OCI-LY7 (cell line): ENCODE measurements around the gene BOK. TPM values are rescaled to one million over a fixed set of nuclear protein-coding genes. Genes with fewer than 3 reads are reported as not detected.

Source experiments
- BruUV-seq: library from RNA; stranded (reverse); fragments of 400-500 nt; replicated peaks from 2 replicates; lab custom pipeline; 2021; lab: Mats Ljungman, UMichigan
- CTCF ChIA-PET: fragments of 300-600 bp; sonication (Branson Sonifier 250); formaldehyde crosslinking; loops from one replicate; lab custom pipeline; 2022; ENCODE audit warnings: antibody characterized with exemption; ENCODE audit not compliant: unreplicated experiment; lab: Charles Lee
- POLR2A ChIA-PET: fragments of 300-600 bp; sonication (Branson Sonifier 250); formaldehyde crosslinking; loops from one replicate; lab custom pipeline; 2022; ENCODE audit warnings: antibody characterized with exemption; lab: Charles Lee
- DNase-seq: peaks from one replicate; pipeline ENCODE4 v3.0.0-alpha.2; 2015; ENCODE audit warnings: low spot score
- H2AFZ ChIP-seq: fragments of 200-600 bp; sonication (generic), shearing (Covaris generic); 2 replicates; pipeline ENCODE4 v1.6.1; 2014; ENCODE audit warnings: mild to moderate bottlenecking, antibody characterized with exemption, low read length, moderate library complexity
- H3K27ac ChIP-seq: fragments of 200-600 bp; sonication (generic); 2 replicates; pipeline ENCODE4 v1.5.1; 2014; ENCODE audit warnings: mixed run types, low read depth, mild to moderate bottlenecking, moderate library complexity, low read length, inconsistent platforms; ENCODE audit not compliant: poor library complexity, severe bottlenecking
- H3K36me3 ChIP-seq: fragments of 200-600 bp; sonication (generic); 2 replicates; pipeline ENCODE4 v1.6.1; 2014; ENCODE audit warnings: mild to moderate bottlenecking, antibody characterized with exemption, low read length, moderate library complexity, mixed read lengths; ENCODE audit not compliant: insufficient read depth
- H3K4me1 ChIP-seq: fragments of 200-600 bp; sonication (generic); 2 replicates; pipeline ENCODE4 v1.5.1; 2014; ENCODE audit warnings: mild to moderate bottlenecking, low read length; ENCODE audit not compliant: insufficient read depth, poor library complexity, severe bottlenecking
- H3K4me2 ChIP-seq: fragments of 200-600 bp; sonication (generic); 2 replicates; pipeline ENCODE4 v1.6.1; 2014; ENCODE audit warnings: mild to moderate bottlenecking, low read length
- H3K4me3 ChIP-seq: fragments of 200-600 bp; sonication (generic); 2 replicates; pipeline ENCODE4 v1.5.1; 2014; ENCODE audit warnings: mild to moderate bottlenecking, low read depth, low read length; ENCODE audit not compliant: poor library complexity, severe bottlenecking
- H3K79me2 ChIP-seq: fragments of 200-600 bp; sonication (generic); 2 replicates; pipeline ENCODE4 v1.6.1; 2016; ENCODE audit warnings: low read depth, mild to moderate bottlenecking, low read length, moderate library complexity, mixed read lengths; ENCODE audit not compliant: insufficient read depth
- H3K9me2 ChIP-seq: fragments of 200-600 bp; sonication (generic); 2 replicates; pipeline ENCODE4 v1.6.1; 2016; ENCODE audit warnings: mild to moderate bottlenecking, low read length, mixed read lengths; ENCODE audit not compliant: insufficient read depth
- H3K9me3 ChIP-seq: fragments of 200-600 bp; sonication (generic); 2 replicates; pipeline ENCODE4 v1.6.1; 2014; ENCODE audit warnings: mild to moderate bottlenecking, mixed run types, low read length, mixed read lengths
- H4K20me1 ChIP-seq: fragments of 200-600 bp; sonication (generic); 2 replicates; pipeline ENCODE4 v1.6.1; 2014; ENCODE audit warnings: mild to moderate bottlenecking, antibody characterized with exemption, low read length, moderate library complexity, mixed read lengths; ENCODE audit not compliant: insufficient read depth
- EZH2phosphoT487 ChIP-seq: fragments of 200-600 bp; sonication (generic); IDR thresholded peaks from 2 replicates; pipeline ENCODE4 v1.6.1; 2018; ENCODE audit warnings: low read depth, borderline replicate concordance, mild to moderate bottlenecking, mixed run types, antibody characterized with exemption, low read length, moderate library complexity, mixed read lengths
- intact Hi-C: fragments of 100-400 bp; cut with micrococcal nuclease; formaldehyde crosslinking; loops from one replicate; pipeline ENCODE4 v1.10.0; 2022; ENCODE audit not compliant: unreplicated experiment
- total RNA-seq, 2 experiments: library from RNA; depleted of rRNA in 1 of 2; stranded (reverse); fragments of >200 nt in 1 of 2; shearing (Covaris generic) in 1 of 2; gene quantifications; 2 replicates each; pipeline ENCODE4 v1.2.3, GENCODE V29; 2014 to 2022
- TF ChIP-seq, protein P1 (sequence below): fragments of 200-600 bp; sonication (generic); conservative IDR thresholded peaks from 2 replicates; pipeline ENCODE4 v1.5.1; 2014; ENCODE audit warnings: mild to moderate bottlenecking, antibody characterized with exemption, low read length, moderate library complexity, mixed read lengths

Gene BOK
- total RNA-seq, 2 experiments from 2014 or later: not detected

- no peak for DNase-seq
- Histone ChIP-seq H3K9me2 (no peaks in the 10 kb centered on the region), H3K4me3 (no peak overlapping the region), H3K27ac (no peak overlapping the region), H3K79me2 (peaks cover 6% of the 10 kb centered on the region; the same call in 1 of the 2 replicates), H3K36me3 (peaks cover 63% of the 10 kb centered on the region), H3K9me3 (no peaks in the 10 kb centered on the region), H2AFZ (no peak overlapping the region), H3K4me1 (peaks cover 12% of the 10 kb centered on the region), H4K20me1 (no peaks in the 10 kb centered on the region), H3K4me2 (no peak overlapping the region)
- no TSS peak for BruUV-seq
- ChIA-PET CTCF (no interaction called here), POLR2A (no interaction called here)
- TF ChIP-seq, protein P1, sequence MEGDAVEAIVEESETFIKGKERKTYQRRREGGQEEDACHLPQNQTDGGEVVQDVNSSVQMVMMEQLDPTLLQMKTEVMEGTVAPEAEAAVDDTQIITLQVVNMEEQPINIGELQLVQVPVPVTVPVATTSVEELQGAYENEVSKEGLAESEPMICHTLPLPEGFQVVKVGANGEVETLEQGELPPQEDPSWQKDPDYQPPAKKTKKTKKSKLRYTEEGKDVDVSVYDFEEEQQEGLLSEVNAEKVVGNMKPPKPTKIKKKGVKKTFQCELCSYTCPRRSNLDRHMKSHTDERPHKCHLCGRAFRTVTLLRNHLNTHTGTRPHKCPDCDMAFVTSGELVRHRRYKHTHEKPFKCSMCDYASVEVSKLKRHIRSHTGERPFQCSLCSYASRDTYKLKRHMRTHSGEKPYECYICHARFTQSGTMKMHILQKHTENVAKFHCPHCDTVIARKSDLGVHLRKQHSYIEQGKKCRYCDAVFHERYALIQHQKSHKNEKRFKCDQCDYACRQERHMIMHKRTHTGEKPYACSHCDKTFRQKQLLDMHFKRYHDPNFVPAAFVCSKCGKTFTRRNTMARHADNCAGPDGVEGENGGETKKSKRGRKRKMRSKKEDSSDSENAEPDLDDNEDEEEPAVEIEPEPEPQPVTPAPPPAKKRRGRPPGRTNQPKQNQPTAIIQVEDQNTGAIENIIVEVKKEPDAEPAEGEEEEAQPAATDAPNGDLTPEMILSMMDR: no peak
- no peak for TF ChIP-seq EZH2phosphoT487
- intact Hi-C loops: no loop called here
These were observed 47.6 kb downstream of the BOK start for GRCh38 chr2:241606186-241606585.

GRCh38 chr2:241607162-241607885 is 48.8 kb downstream of the BOK start:
- H3K9me2 ChIP-seq: no peaks in the 10 kb centered on the region
- ChIA-PET POLR2A (no interaction called here), CTCF (no interaction called here)
- DNase-seq: no peak
- BruUV-seq: no TSS peak
- no peak overlapping the region for H2AFZ ChIP-seq
- intact Hi-C loops: no loop called here
- H3K9me3 ChIP-seq: no peaks in the 10 kb centered on the region
- TF ChIP-seq, protein P1: no peak
- TF ChIP-seq EZH2phosphoT487: no peak
- H3K36me3 ChIP-seq: peaks cover 60% of the 10 kb centered on the region
- peaks cover 12% of the 10 kb centered on the region for H3K4me1 ChIP-seq
- H3K27ac ChIP-seq: no peak overlapping the region
- peaks cover 6% of the 10 kb centered on the region; the same call in 1 of the 2 replicates for H3K79me2 ChIP-seq
- no peak overlapping the region for H3K4me3 ChIP-seq
- H3K4me2 ChIP-seq: no peak overlapping the region
- H4K20me1 ChIP-seq: 0 out of 2 replicates have a peak, but pooled peaks cover 3% of the 10 kb centered on the region

- BruUV-seq: no TSS peak
These were observed 50.3 kb downstream of the BOK start for GRCh38 chr2:241608881-241609280.

More at GRCh38 chr2:241608881-241609280, 50.3 kb downstream of the BOK start:
- Histone ChIP-seq H3K4me2 (no peak overlapping the region), H3K27ac (no peak overlapping the region), H2AFZ (no peak overlapping the region), H3K9me3 (no peaks in the 10 kb centered on the region), H3K4me1 (peaks cover 12% of the 10 kb centered on the region), H3K79me2 (peaks cover 6% of the 10 kb centered on the region; the same call in 1 of the 2 replicates), H3K36me3 (peaks cover 49% of the 10 kb centered on the region), H3K9me2 (no peaks in the 10 kb centered on the region), H4K20me1 (0 out of 2 replicates have a peak, but pooled peaks cover 3% of the 10 kb centered on the region), H3K4me3 (no peak overlapping the region)
- no peak for DNase-seq
- POLR2A ChIA-PET: no interaction called here
- no peak for TF ChIP-seq EZH2phosphoT487
- TF ChIP-seq, protein P1: no peak
- intact Hi-C loops: no loop called here
- CTCF ChIA-PET: no interaction called here
